ENCODE results near the gene ELMO2. TPM values are rescaled to one million over a fixed set of nuclear protein-coding genes. Genes with fewer than 3 reads are reported as not detected.

The ELMO2 gene
- total and polyA plus RNA-seq, 9 of the 15 experiments (the other 6 are each of a cell fraction or from before 2014, with no cell fraction given): 7.5 to 21.5 (median 15.9) TPM

- no peak for TF ChIP-seq CTCFL (IDR thresholded peaks at IDR 0.05; ENCODE audit: borderline replicate concordance, insufficient read depth, low read depth, low read length, poor library complexity, severe bottlenecking)
- no peak for TF ChIP-seq CGGBP1 (CRISPR knock-in tag; IDR thresholded peaks at IDR 0.05)
- TF ChIP-seq BCL6 (CRISPR knock-in tag; IDR thresholded peaks at IDR 0.05): no peak
- TF ChIP-seq ELF2 (CRISPR knock-in tag; IDR thresholded peaks at IDR 0.05): no peak
Measured at GRCh38 chr20:46371656-46372055, 34.8 kb downstream of the ELMO2 start (continued).

GRCh38 chr20:46368902-46369268, 37.5 kb downstream of the ELMO2 start:
- H4K20me1 ChIP-seq (replicated peaks; ENCODE audit: control insufficient read depth, insufficient read depth, low read length): no peaks in the 10 kb centered on the region; the same call in 1 of the 2 replicates
- no peak overlapping the region for H2AFZ ChIP-seq (ENCODE audit: low read depth, low read length)
- no TSS peak for BruUV-seq (replicated peaks)
- ChIA-PET CTCF (ENCODE audit: low intra/inter-chr PET ratio) (no interaction called here), POLR2A (interaction anchor here (0.7 to 1.9 kb wide), 4 partner anchors 10 to 22 kb away, joined by 3 to 7 read pairs (median 5); no protein-coding TSS in a partner anchor)
- no peaks in the 10 kb centered on the region for H3K9me1 ChIP-seq (ENCODE audit: control insufficient read depth, insufficient read depth, low read length)
- no peaks in the 10 kb centered on the region for H3K9me3 ChIP-seq (replicated peaks; ENCODE audit: control insufficient read depth, insufficient read depth, low read depth, low read length)
- FAIRE-seq (no peak), ATAC-seq (no peak), DNase-seq (ENCODE audit: extremely low read depth in 1 of 4, low spot score in 3 of 4) (peak in 2 of 4 experiments; percentile 19 to 30)
- no peaks in the 10 kb centered on the region for H3K27me3 ChIP-seq (ENCODE audit: control insufficient read depth in 2 of 2, insufficient read depth in 2 of 2, low read length in 2 of 2)
- H3K4me1 ChIP-seq (replicated peaks in 1 of 2; ENCODE audit: control insufficient read depth in 2 of 2, insufficient read depth in 2 of 2, low read length in 2 of 2): peaks cover 12 to 23% of the 10 kb centered on the region in 2 experiments
- peaks cover 71% of the 10 kb centered on the region for H3K36me3 ChIP-seq (ENCODE audit: control insufficient read depth, insufficient read depth, low read length)
- peaks cover 3% of the 10 kb centered on the region for H3K79me2 ChIP-seq (ENCODE audit: control insufficient read depth, insufficient read depth, low read length)
- WGBS (ENCODE audit: insufficient coverage, low coverage, missing lambda C conversion rate): 26% methylated on average over 5 of the region's 5 CpGs
- no peak overlapping the region for H3K9ac ChIP-seq (ENCODE audit: insufficient read depth in 1 of 2, low read depth in 2 of 2, low read length in 2 of 2)
- H3K27ac ChIP-seq (ENCODE audit: extremely low read depth, low read depth, low read length): peak overlapping the region; percentile 31; the same call in 1 of the 3 replicates
- H3K4me2 ChIP-seq (ENCODE audit: insufficient read depth, low read length): peak overlapping the region; percentile 39; the same call in 1 of the 2 replicates
- no peak overlapping the region for H3K4me3 ChIP-seq
- intact Hi-C loops (cut with micrococcal nuclease) (no loop called here), in situ Hi-C loops (cut with MboI) (loop anchor here (5.0 kb wide), 1 partner anchor 33 kb away; no protein-coding TSS in a partner anchor)
- TF ChIP-seq ZBTB33 (CRISPR knock-in tag; IDR thresholded peaks at IDR 0.05) (no peak), TAF1 (IDR thresholded peaks at IDR 0.05; ENCODE audit: control insufficient read depth, extremely low read depth, insufficient read depth, low read length, severe bottlenecking) (no peak), E2F5 (CRISPR knock-in tag; IDR thresholded peaks at IDR 0.05) (no peak), ZNF133 (CRISPR knock-in tag; IDR thresholded peaks at IDR 0.05) (no peak), C11orf30 (IDR thresholded peaks at IDR 0.05; ENCODE audit: low read depth) (peak; percentile 89), CBX2 (IDR thresholded peaks at IDR 0.05; ENCODE audit: insufficient read depth, low read length, poor library complexity, severe bottlenecking) (no peak), GTF2E2 (tag; IDR thresholded peaks at IDR 0.05) (no peak), ZNF655 (CRISPR knock-in tag; IDR thresholded peaks at IDR 0.05) (no peak), ZNF57 (CRISPR knock-in tag; IDR thresholded peaks at IDR 0.05) (no peak), RBM17 (IDR thresholded peaks at IDR 0.05; ENCODE audit: borderline replicate concordance, low read depth, low read length) (no peak), ZNF316 (IDR thresholded peaks at IDR 0.05) (peak; percentile 90)
